NCI-H82 treated with DMSO at 0.1 percent for 48 hours (cell line): Measurements from ENCODE around the gene C2CD2.
"Not testable (repeated sequence)": the region's sequence is repeated elsewhere in the genome, so short reads cannot be mapped to it uniquely, and the experiment has no call there.

Source experiments
- DNase-seq: peaks from one replicate; lab custom pipeline; 2025; ENCODE audit not compliant: unreplicated experiment; lab: John Stamatoyannopoulos, UW

C2CD2 gene

DNA sequence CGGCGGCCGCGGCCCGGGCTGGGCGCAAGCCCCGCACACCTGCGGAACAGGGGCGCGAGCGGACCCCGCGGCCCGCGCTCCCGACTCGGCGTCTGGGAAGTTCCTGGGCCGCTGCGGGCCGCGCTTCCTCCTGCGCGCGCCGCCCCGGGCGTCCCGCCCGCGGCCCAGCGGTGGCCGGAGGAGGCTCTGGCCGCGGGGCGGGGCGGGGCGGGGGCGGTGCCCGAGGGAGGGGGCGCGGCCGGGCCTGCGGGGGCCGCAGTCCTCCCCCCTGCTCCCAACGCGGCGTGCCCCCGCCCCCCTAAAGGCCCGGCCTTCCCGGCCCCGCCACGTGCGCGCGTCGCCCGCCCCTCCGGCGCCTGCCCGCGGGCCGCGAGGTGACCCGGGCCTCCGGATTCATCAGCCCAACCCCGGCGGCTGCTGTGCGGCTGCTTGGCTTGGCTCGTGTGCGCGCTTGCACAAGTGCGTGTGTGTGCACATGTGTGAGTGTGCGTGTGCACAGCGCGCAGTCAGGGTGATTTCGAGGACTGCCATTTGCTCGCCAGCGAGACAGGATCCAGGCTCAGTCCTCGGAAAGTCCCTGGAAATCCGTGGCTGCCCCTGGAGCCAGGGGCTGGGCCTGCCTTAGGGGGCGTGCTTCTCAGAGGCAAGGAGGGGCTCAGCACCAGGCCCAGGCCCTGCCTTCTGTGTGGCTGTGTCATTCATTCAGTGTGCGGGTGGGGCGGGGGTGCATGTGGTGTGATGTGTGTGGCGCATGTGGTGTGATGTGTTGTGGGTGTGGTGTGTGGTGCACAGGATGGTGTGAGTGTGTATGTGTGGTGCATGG, at the start of gene C2CD2:
Gene C2CD2 (minus strand): TSS at position 188 of the 823 bp plus-strand sequence. CDS start 370 bp downstream, outside the sequence.
- peak; percentile 52 for DNase-seq

- no peak for DNase-seq
Measured at GRCh38 chr21:42003051-42003461, 49.2 kb upstream of the C2CD2 start.

DNA sequence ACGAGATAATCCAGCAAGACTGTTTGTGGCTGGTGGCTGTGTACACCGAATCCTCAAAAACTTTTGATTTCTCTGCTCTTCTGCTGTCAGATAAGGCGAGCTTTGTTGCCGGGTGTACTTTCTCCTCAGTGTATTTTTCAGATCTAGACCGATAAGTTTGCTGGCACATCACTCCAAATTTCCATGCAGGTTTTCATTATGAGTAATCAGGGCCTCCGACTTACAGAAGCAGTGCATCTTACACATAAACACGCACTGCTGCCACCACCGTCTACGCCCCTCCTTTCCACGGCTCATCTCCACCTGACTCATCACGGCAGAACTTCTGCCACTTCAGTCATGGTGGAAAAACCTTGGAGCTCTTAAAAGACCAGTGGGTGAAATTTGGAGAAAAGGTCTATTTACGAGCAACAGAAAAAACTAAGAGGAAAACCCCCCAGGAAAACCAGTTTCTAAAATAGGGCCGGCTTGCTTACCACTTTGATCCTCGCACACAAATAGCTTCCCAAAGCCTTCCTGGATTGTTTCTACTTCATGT, 48.7 kb upstream of the C2CD2 start:
- no peak for DNase-seq

DNA sequence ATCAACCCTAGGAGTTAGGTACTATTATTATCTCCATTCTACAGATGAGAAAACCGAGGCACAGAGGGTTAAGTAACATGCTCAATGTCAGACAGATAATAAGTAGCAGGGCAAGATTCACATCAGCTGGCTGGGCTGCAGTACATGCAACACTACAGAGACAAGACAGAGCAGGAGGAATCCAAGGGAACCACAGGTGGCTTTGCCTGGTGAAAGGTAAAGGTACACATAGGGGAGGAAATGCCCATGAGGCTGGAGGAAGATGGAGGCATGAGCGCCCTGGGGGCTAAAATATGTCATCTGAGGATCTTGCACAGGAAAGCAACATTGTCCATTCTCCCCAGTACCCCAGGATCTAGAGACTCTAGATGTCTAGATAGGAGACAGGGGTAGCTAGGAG, 48.0 kb upstream of the C2CD2 start:
- no peak for DNase-seq

GRCh38 chr21:42000908-42001307, 47.1 kb upstream of the C2CD2 start:
- DNase-seq, result no peak

DNA sequence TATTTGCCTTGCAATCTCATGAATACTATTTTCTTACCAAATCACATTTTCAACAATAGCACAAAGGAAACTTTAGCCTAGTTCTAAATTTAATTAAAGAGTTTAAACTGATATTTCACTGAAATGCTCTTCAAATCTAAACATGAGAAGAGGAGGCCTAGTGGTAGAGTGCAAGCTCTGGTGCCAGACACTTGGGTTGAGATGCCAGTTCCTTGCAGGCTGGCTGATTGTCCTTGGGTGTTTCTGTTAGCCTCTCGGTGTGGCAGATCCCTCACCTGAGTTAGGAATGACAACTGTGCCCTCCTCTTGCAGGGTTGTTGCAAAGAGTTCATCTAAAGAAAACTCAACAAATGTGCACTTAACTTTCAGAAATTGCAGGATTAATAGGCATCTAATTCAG, 43.8 kb upstream of the C2CD2 start:
- DNase-seq, result no peak

GRCh38 chr21:41995577-41995976, 41.8 kb upstream of the C2CD2 start:
- DNase-seq, result no peak

DNA sequence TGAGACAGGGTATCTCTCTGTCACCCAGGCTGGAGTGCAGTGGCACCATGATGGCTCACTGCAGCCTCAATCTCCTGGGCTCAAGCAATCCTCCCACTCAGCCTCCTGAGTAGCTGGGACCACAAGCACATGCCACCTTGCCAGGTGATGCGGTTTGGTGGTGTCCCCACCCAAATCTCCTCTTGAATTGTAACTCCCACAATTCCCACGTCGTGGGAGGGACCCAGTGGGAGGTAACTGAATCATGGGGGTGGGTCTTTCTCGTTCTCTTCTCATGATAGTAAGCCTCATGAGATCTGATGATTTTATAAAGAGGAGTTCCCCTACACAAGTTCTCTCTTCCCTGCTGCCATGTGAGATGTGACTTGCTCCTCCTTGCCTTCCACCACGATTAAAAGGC, 40.8 kb upstream of the C2CD2 start:
- DNase-seq, result not testable (repeated sequence)

DNA sequence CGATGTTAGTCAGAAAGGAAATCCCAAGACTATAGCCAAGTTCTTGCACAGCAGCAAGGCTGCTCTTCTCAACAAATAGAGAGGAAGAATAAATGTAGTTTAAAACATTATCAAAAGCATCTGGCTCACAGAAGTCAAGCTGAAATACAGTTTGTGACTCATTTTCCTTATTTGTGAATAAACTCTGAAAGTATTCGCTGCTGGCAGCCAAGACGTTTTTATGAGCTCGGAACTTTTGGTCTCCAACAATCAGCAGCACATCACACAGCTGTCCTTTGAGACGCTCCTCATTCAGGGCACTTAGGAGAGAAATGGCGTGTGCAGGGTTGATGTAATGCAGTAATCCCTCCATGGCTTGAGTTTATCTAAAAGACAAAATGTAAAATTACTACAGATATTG, 39.9 kb upstream of the C2CD2 start:
- no peak for DNase-seq

DNA sequence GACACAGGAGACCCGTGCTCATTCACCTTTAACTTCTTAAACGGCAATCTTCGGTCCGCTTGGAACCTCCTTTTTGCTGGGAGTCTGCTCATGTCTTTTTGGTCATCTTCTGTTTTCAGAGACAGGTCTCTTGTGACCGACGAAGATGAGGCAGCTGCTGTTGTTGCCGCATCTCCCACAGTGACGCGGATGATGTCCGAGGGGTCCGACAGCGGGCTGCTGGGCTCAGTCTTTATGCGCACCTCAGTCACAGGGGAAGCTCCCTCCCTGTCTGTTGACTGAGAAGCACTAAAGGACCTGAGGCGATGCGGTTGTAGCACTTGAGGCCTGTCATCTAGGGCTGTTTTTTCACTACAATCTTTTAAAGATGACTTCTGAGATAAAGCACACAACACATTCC, 38.8 kb upstream of the C2CD2 start:
- DNase-seq, result no peak

DNA sequence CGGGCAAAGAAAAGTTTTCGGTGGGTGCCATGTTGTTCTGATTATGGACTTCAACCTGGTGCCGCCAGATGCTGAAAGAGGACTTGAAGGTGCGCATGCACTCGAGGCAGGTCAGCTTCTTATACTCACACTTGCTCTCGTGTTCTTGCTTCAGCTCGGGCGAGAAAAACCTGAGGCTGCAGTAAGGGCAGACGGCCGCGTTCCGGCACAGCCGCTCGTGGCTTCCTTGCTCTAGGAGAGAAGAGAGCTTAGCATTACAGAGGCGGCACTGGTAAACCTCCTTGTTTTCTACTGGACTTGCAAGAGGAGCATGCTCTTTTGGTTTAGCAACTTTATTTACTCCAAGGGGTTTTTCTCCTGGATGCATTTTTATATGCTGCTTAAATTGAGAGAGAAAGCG, 37.8 kb upstream of the C2CD2 start:
- no peak for DNase-seq

DNA sequence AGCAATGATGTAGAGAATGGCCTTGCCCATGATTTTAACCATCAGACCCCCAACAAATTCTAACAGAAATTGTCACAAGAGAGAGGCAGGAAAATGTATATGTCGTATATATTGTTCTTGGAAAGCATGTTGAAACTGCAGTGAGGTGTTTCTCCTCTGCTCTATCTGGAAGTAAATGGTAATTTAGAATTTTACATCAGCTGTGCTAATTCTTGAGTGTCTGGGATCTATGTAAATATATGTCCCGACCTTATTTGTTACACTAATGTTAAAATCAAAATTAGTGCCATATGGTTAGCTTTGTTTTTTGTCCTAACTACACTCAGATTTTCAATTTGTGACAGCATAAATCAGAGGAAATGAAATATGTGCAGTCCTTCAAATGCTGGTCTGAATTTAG, 35.9 kb upstream of the C2CD2 start:
- no peak for DNase-seq

GRCh38 chr21:41987310-41987709, 33.5 kb upstream of the C2CD2 start:
- DNase-seq, result no peak

DNA sequence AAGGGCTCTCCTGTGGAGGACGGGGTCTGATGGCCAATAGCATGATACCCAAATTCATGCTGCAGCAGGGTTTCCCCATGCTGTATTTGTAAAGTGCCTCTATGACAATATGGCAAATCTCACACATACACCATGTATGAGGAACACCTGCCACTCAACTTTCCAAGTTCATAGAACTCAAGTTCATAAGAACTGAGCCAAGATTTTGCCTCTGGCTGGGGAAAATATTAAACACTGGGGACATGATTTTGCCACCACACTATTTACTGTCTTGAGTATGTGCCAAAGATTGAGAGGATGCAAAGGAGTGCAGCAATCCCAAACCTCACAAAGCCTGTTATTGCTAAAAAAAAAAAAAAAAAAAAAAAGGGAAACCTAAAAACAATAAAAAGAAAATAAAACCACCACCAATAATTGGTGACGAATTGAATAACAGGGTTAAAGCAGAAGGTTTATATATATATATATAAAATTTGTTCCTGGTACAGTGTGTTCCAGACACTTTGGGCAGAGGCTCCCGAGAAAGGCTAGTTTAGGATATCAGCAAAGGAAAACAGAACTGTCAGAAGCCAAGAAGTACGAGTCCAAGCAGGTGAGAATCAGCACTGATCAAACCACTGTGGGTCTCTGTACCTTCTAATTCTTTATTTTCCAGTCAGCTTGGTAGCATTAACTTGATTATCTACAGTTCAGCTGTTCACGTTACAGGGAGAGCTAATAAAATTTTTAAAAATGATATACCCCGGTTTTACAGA, 32.0 kb upstream of the C2CD2 start:
- DNase-seq, result no peak

DNA sequence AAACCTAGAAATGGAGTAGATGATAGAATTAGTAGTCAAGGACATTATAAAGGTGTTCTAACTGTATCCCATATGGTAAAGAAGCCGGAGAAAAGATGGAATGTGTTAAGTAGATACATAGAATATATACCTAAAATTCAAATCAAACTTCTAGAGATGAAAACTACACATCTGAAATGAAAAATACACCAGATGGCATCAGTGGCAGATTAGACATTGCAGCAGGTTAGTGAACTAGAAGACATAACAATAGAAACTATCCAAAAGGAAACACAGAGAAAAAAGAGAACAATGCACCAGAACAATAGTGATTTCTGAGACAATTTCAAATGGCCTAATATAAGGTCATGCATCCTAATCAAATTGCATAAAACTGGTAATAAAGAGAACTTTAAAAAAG, 29.4 kb upstream of the C2CD2 start:
- no peak for DNase-seq

- DNase-seq, result no peak
Measured at GRCh38 chr21:41980561-41980960, 26.7 kb upstream of the C2CD2 start.

DNA sequence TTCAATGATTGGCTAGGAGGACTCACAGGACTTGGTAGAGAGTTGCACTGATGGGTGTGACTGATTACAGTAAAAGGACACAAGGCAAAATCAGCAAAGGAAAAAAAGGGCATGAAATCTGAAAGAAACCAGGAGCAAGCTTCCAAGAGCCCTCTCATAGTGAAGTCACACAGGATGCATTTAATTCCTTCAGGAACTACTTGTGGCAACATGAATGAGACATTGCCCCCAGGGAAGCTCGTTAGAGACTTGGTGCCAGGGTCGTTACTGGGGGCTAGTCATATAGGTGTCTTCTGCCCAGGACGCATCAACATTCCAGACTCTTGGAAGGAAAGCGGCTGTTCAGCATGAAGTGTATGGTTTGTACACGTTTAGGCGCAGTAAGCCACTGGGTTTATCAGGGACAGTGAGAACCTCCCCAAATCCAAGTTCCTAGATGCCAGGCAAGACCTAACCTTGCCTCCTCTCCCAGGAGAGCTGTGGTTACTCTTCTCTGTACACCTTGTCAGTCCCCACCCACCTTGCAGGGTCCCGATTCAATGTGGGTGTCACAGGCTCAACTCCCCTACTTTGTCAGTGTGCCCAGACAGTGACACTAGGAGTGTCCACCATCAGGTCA, 26.0 kb upstream of the C2CD2 start:
- DNase-seq, result no peak

DNA sequence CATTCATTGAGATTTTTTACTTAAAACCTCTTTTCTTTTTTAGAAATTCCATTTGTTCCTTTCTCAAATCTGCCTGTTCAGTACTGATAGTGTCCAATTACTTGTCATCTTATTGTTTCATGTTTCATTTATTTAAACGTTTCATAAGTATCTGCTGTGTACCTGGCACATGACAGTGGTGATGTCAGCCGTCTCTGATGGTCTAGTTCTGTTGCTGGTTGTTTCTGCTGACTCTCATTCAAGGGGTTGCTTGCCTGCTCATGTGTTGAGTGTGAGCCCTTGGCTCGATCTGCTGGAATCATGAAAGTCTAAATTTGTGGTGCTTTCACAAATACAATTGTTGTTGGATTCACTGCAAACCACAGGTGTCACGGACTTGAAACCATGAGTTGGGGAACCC, 25.5 kb upstream of the C2CD2 start:
- DNase-seq, result no peak

GRCh38 chr21:41977034-41977950, 23.5 kb upstream of the C2CD2 start:
- no peak for DNase-seq

DNA sequence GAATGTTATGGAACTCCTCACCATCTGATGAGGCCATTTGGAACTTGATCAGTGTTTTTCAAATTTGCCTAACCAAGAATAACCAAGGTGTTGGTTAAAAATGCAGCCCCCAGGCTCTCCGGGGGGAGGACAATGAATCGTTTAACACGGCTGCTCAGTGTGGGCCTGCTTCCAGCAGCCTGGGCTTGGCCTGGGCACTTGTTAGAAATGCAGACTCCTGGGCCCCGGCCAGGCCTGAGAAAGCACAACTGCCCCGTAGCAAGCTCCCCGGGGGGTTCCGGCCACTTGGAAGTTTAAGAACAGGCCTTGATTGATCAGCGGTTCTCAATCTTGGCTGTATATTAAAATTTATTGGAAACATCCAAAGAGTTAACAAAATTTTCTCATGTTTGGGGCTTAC, 22.8 kb upstream of the C2CD2 start:
- no peak for DNase-seq
